NCI-H2081 (cell line): ENCODE results near the gene BCAR1.

ENCODE experiments used
- DNase-seq, 2 experiments: peaks; one replicate each; lab custom pipeline; 2025; lab: John Stamatoyannopoulos, UW

Gene BCAR1

GRCh38 chr16:75204410-75204758 is 47.0 kb downstream of the BCAR1 start:
- DNase-seq = no peak

DNA sequence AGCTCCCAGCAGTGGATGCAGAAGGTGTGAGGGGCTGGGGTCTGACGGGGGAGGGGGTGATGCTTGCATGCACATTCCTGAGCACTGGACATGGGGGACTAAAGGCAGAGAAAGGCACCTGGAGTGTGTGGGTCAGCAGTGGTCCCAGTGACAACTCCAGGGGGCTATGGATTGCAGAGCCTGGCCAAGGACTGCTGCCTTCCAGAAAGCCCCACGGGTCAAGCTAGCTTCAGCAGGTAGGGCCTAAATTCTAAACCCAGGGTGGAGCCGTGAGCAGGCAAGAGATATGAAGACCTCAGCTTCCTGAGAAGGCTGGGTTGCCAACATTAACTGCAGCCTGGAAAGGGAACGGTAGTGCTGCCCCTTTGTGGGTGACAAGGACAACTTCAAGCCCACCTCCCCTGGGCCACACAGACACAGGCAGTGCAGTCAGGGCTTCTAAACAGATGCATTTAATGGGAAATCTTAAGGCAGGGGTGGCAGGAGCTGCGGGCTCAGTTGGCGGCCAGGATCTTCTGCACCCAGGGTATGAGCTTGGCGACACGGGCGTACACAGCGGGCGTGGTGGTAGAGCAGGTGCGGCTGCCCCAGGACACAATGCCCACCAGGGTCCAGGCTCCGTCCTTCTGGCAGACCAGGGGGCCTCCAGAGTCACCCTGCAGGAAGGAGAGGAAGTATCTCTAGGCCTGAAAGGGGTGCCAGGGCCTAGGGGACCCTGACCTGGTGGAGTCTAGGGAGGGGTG is 47.6 kb downstream of the BCAR1 start:
- no peak for DNase-seq

GRCh38 chr16:75203096-75203495 is 48.3 kb downstream of the BCAR1 start:
- DNase-seq = no peak

DNA sequence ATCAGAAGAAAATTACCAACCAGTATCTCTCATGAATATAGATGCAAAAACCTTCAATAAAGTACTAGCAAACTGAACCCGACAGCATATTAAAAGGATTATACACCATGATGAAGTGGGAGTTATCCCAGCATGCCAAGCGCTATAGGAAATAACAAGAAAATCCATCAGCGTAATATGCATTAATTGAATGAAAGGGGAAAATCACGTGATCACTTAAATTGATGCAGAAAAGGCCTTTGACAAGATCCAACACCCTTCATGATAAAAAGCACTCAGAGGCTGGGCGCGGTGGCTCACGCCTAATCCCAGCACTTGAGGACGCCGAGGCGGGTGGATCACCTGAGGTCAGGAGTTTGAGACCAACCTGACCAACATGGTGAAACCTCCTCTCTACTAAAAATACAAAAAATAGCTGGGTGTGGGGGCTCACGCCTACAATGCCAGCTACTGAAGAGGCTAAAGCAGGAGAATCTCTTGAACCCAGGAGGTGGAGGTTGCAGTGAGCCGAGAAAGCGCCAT is 49.3 kb downstream of the BCAR1 start:
- no peak for DNase-seq

DNA sequence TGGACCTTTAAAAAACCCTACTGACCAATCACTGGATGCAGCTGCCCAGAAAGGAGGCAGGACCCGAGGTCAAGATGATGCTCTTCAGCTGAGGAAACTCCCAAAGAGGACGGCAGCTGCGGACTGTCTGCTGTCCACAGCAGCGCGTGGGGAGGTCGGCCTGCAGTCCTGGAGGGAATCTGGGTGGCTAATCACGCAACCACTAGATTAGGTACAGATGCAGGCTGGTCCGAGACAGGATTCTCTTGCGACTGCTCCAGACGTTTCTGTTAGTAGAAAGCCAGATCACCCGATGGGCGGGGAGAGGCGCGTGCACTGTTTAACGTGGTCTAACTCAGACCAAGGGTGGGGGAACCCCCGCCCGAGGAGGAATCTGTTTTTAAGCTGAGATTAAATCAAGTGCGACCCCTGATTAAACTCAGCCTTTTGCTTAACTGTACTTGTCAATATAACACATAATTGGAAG is 53.3 kb downstream of the BCAR1 start:
- no peak for DNase-seq

DNA sequence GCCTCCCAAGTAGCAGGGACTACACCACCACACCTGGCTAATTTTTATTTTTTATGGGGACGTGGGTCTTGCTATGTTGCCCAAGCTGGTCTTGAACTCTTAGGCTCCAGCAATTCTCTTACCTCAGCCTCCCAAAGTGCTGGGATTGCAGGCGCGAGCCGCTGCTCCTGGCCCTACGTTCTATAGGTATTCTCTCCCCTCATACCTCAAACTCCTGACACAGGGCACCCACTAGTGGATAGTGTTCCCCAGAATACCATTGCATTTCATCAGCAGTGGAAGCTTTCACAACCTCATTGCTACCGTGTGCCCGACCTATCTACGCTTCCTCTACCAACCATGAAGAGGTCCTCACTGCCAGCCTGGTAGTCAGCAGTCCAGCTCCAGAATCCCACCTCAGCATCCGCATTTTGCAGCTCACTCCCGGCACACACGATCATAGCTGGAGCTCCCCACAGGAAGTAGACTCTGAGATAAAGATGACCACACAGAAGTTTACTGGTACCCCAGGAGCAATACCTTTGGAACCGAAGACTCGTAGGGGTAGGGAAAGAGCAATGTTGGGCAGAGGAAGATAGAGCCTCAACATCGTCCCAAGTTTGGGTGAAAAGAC is 53.8 kb downstream of the BCAR1 start:
- no peak for DNase-seq

GRCh38 chr16:75196836-75197235 is 54.6 kb downstream of the BCAR1 start:
- DNase-seq = no peak

DNA sequence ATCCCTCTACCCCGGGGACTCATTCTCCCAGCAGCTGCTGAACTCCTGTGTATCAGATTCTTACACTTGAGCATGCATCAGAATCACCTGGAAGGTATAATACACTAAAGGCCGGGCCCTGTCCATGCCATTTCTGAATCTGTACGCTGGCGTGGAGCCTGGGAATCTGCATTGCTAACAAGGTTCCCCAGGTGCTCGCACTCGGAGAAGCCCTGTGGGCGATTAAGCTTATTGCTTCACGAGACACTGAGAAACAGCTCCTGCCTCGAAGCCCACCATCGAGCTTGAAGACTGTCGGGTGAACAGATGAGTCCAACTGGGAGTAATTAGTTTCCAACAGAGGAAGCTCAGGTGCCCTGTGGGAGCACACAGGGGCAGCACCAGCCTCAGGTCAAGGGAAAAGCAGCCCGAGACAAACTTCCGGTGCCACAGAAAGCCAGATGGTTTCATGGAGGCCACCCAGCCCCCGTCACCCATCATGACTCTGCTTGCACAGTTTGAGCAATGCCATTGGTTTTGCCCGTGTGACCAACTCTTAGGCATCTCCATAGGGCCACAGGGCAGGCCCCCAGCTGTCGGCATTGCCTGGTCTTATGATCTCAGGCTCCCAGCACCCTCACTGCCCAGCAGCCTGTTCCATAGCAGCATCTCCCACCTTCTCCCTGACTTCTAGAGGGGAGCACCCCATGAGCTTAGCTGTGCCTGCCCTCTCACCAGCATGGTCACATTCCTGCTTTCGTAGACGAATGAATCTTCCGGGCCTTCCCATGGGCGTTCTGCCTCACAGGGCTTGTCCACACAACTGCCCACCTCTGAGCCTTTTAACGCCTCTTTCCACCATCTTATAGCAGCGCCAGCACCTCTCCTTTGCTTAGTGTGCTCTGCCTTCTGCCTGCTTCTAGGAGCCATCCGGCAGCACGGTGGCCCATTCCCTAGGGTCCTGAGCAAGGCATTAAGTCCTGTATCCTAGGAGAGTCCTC is 55.3 kb downstream of the BCAR1 start:
- DNase-seq = no peak

- DNase-seq = no peak
These were observed 57.5 kb downstream of the BCAR1 start for GRCh38 chr16:75193730-75194444.

DNA sequence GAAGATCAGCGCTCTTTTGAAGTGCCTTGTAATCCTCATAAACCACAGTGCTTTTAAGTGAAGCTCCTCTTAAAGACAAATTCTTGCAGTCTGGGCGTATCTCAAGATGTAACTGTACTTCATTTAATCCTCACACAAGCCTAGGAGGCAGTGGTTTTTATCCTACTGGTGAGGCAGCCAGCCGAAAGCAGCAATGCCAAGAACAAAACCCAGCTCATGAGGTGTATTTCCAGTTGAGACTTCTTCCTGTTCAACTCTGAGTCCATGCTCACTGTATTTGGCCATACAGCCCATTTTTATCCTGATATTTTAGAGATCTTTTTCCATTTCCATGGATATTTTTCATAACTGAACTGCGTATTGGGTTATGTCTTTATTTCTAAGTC is 58.2 kb downstream of the BCAR1 start:
- no peak for DNase-seq

- no peak for DNase-seq
These were observed 58.7 kb downstream of the BCAR1 start for GRCh38 chr16:75192606-75193264.

GRCh38 chr16:75189638-75190245 is 61.7 kb downstream of the BCAR1 start:
- no peak for DNase-seq

GRCh38 chr16:75188832-75189477 is 62.5 kb downstream of the BCAR1 start:
- no peak for DNase-seq

DNA sequence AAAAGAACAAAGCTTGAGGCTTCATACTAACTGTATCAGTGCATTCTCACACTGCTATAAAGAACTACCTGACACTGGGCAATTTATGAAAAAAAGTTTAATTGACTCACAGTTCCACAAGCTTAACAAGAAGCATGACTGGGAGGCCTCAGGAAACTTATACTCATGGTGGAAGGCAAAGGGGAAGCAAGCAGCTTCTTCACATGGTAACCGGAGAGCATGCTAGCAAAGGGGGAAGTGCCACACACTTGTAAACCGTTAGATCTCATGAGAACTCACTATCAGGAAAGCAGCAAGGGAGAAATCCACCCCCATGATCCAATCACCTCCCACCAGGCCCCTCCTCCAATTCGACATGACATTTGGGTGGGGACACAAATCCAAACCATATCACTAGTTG is 69.8 kb downstream of the BCAR1 start:
- DNase-seq = no peak

DNA sequence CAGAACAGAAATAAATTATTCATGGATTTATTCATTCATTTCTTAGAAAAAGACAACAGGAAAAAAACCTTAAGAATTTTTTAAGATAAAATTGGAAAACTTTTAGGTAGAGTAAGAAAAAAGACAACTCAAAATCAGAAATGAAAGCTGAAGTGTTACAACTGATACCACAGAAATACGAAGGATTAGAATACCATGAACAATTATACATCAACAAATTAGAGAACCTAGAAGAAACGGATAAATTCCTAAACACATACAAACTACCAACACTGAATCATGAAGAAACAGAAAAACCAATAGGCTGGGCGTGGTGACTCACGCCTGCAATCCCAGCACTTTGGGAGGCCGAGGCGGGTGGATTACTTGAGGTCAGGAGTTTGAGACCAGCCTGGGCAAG is 72.2 kb downstream of the BCAR1 start:
- no peak for DNase-seq
